ENCODE measurements around the gene THAP7. TPM values are rescaled to one million over a fixed set of nuclear protein-coding genes. Genes with fewer than 3 reads are reported as not detected.
"Not testable (repeated sequence)": the region's sequence is repeated elsewhere in the genome, so short reads cannot be mapped to it uniquely, and the experiment has no call there.

THAP7 gene
- total and polyA plus RNA-seq, 2 experiments from 2014 or later, result 21.8 to 25.9 TPM

- peaks cover 32% of the 10 kb centered on the region for H3K4me1 Mint-ChIP-seq
- not testable (repeated sequence) for H3K4me3 Mint-ChIP-seq; H3K79me2 ChIP-seq (replicated peaks; ENCODE audit: insufficient read depth); H3K27ac Mint-ChIP-seq; H3K27ac ChIP-seq (ENCODE audit: low read depth); H4K20me1 ChIP-seq (replicated peaks; ENCODE audit: insufficient read depth); DNase-seq (ENCODE audit: low spot score); ATAC-seq; H3K27me3 ChIP-seq (ENCODE audit: insufficient read depth); H2AFZ ChIP-seq; H3K9me2 ChIP-seq (ENCODE audit: insufficient read depth); H3K4me2 ChIP-seq; H3K36me3 Mint-ChIP-seq (ENCODE audit: low read depth); H3K9me3 Mint-ChIP-seq; H3K36me3 ChIP-seq (ENCODE audit: insufficient read depth); H3F3A ChIP-seq (replicated peaks; ENCODE audit: low read depth); H3K4me3 ChIP-seq
- H3K4me1 ChIP-seq (ENCODE audit: insufficient read depth), result peaks cover 10% of the 10 kb centered on the region
- peaks cover 23% of the 10 kb centered on the region for H3K27me3 Mint-ChIP-seq (ENCODE audit: insufficient read depth, low read depth, poor library complexity)
Observed at GRCh38 chr22:21048965-21049364, 47.0 kb upstream of the THAP7 start.

DNA sequence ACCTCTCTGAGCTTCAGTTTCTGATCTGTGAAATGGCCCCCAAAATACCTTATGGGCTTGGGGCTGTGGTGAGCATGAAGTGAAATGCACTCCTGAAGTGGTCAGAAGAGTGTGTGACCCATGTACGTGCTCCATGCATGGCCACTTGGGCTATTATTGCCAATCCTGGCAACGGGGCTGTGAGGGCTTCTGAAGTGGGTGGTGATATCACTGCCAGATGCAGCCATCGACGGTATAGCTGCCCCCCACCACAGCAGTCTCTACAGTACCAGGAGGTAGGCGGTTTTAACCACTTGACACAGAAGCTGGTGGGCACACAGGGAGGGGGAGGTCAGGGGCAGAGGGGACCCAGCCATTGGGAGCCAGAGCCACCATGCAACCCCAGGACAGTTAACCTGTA is 46.5 kb upstream of the THAP7 start:
- not testable (repeated sequence) for H3K4me2 ChIP-seq; H3K36me3 ChIP-seq (ENCODE audit: insufficient read depth); H2AFZ ChIP-seq; H4K20me1 ChIP-seq (replicated peaks; ENCODE audit: insufficient read depth); H3K27ac Mint-ChIP-seq; DNase-seq (ENCODE audit: low spot score); H3F3A ChIP-seq (replicated peaks; ENCODE audit: low read depth); H3K4me3 Mint-ChIP-seq; H3K27me3 ChIP-seq (ENCODE audit: insufficient read depth); H3K9me3 Mint-ChIP-seq; ATAC-seq; H3K36me3 Mint-ChIP-seq (ENCODE audit: low read depth); H3K9me2 ChIP-seq (ENCODE audit: insufficient read depth); H3K27ac ChIP-seq (ENCODE audit: low read depth); H3K4me3 ChIP-seq; H3K79me2 ChIP-seq (replicated peaks; ENCODE audit: insufficient read depth)
- peaks cover 10% of the 10 kb centered on the region for H3K4me1 ChIP-seq (ENCODE audit: insufficient read depth)
- H3K4me1 Mint-ChIP-seq, result peaks cover 33% of the 10 kb centered on the region
- peaks cover 27% of the 10 kb centered on the region for H3K27me3 Mint-ChIP-seq (ENCODE audit: insufficient read depth, low read depth, poor library complexity)

DNA sequence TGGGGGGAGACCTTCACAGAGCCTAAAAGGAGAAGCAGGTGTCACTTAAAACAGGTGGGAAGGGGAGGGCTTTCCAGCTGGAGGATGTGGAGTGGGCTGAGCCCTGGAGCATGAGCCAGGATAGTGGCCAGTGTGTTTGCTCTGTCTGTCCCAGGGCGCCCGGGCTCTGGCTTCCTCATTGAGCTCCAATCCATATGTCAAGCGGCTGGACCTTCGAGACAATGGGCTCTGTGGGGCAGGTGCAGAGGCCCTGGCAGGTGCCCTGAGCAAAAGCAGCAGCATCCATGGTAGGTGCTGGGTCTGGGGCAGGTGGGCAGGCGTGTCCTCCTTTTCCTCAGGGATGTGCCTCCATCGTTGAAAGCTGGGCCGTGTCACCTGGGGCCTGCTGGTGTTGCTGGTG is 45.8 kb upstream of the THAP7 start:
- DNase-seq (ENCODE audit: low spot score), result no peak
- H3K9me2 ChIP-seq (ENCODE audit: insufficient read depth), result no peaks in the 10 kb centered on the region
- H3K4me3 ChIP-seq, result no peak overlapping the region
- H3F3A ChIP-seq (replicated peaks; ENCODE audit: low read depth), result 0 out of 2 replicates have a peak, but pooled peaks cover 4% of the 10 kb centered on the region
- Mint-ChIP-seq H3K27me3 (ENCODE audit: insufficient read depth, low read depth, poor library complexity) (peaks cover 29% of the 10 kb centered on the region), H3K4me1 (peaks cover 30% of the 10 kb centered on the region), H3K36me3 (ENCODE audit: low read depth) (no peaks in the 10 kb centered on the region), H3K4me3 (no peak overlapping the region), H3K9me3 (no peaks in the 10 kb centered on the region), H3K27ac (no peak overlapping the region)
- no peak for ATAC-seq
- no peaks in the 10 kb centered on the region for H4K20me1 ChIP-seq (replicated peaks; ENCODE audit: insufficient read depth)
- H3K27ac ChIP-seq (ENCODE audit: low read depth), result no peak overlapping the region
- no peaks in the 10 kb centered on the region for H3K36me3 ChIP-seq (ENCODE audit: insufficient read depth)
- H3K79me2 ChIP-seq (replicated peaks; ENCODE audit: insufficient read depth), result no peaks in the 10 kb centered on the region
- H3K27me3 ChIP-seq (ENCODE audit: insufficient read depth), result no peaks in the 10 kb centered on the region
- H3K4me2 ChIP-seq, result no peak overlapping the region
- H3K4me1 ChIP-seq (ENCODE audit: insufficient read depth), result peaks cover 10% of the 10 kb centered on the region
- no peak overlapping the region for H2AFZ ChIP-seq
- TF ChIP-seq POLR2AphosphoS5 (IDR thresholded peaks at IDR 0.05; ENCODE audit: low read depth) (no peak), CTCF (conservative IDR thresholded peaks at IDR 0.05; ENCODE audit: low read depth in 2 of 2) (no peak), STAT1 (IDR thresholded peaks at IDR 0.05; ENCODE audit: unreplicated experiment) (no peak), NANOG (IDR thresholded peaks at IDR 0.05; ENCODE audit: borderline replicate concordance) (no peak), JUNB (IDR thresholded peaks at IDR 0.05; ENCODE audit: unreplicated experiment) (no peak), EZH2phosphoT487 (IDR thresholded peaks at IDR 0.05; ENCODE audit: unreplicated experiment) (no peak), ZNF331 (CRISPR knock-in tag; IDR thresholded peaks at IDR 0.05; ENCODE audit: low read depth) (no peak)
